GM23338 (cell line): ENCODE measurements around the gene BEX1. TPM values are rescaled to one million over a fixed set of nuclear protein-coding genes. Genes with fewer than 3 reads are reported as not detected.

Experiments used
- ATAC-seq: fragments of 200-7000 bp; cut with Tn5 transposase; 3 replicates; pipeline ENCODE4 v1.9.1; 2020
- DNase-seq: peaks from one replicate; pipeline ENCODE4 v3.0.0-alpha.2; 2015; ENCODE audit warnings: low spot score
- H2AFZ ChIP-seq: fragments of 200-600 bp; sonication (generic); 2 replicates; pipeline ENCODE4 v1.8.0; 2016; ENCODE audit warnings: antibody characterized with exemption, mild to moderate bottlenecking, moderate library complexity
- H3F3A ChIP-seq: fragments of 200-600 bp; sonication (generic); replicated peaks from 2 replicates; pipeline ENCODE4 v1.8.0; 2017; ENCODE audit warnings: antibody characterized with exemption, mixed run types, low read depth
- H3K27ac ChIP-seq: fragments of 200-600 bp; sonication (generic); 2 replicates; pipeline ENCODE4 v1.6.1; 2016; ENCODE audit warnings: low read depth
- H3K27me3 ChIP-seq: fragments of 200-600 bp; sonication (generic); 2 replicates; pipeline ENCODE4 v1.8.0; 2016; ENCODE audit warnings: mild to moderate bottlenecking, mixed run types, moderate library complexity; ENCODE audit not compliant: insufficient read depth
- H3K36me3 ChIP-seq: fragments of 200-600 bp; sonication (generic); 2 replicates; pipeline ENCODE4 v1.8.0; 2016; ENCODE audit warnings: mild to moderate bottlenecking; ENCODE audit not compliant: insufficient read depth
- H3K4me1 ChIP-seq: fragments of 200-600 bp; sonication (generic); 2 replicates; pipeline ENCODE4 v1.8.0; 2016; ENCODE audit warnings: mild to moderate bottlenecking, moderate library complexity; ENCODE audit not compliant: insufficient read depth
- H3K4me2 ChIP-seq: fragments of 200-600 bp; sonication (generic); 2 replicates; pipeline ENCODE4 v1.7.1; 2017; ENCODE audit warnings: mixed run types
- H3K4me3 ChIP-seq: fragments of 200-600 bp; sonication (generic); 2 replicates; pipeline ENCODE4 v1.6.1; 2016; ENCODE audit warnings: mixed run types
- H3K79me2 ChIP-seq: fragments of 200-600 bp; sonication (generic); replicated peaks from 2 replicates; pipeline ENCODE4 v1.8.0; 2017; ENCODE audit warnings: mild to moderate bottlenecking; ENCODE audit not compliant: insufficient read depth
- H3K9me2 ChIP-seq: fragments of 200-600 bp; sonication (generic); 2 replicates; pipeline ENCODE4 v1.8.0; 2017; ENCODE audit not compliant: insufficient read depth
- H4K20me1 ChIP-seq: fragments of 200-600 bp; sonication (generic); replicated peaks from 2 replicates; pipeline ENCODE4 v1.8.0; 2017; ENCODE audit warnings: mild to moderate bottlenecking; ENCODE audit not compliant: insufficient read depth
- H3K27ac Mint-ChIP-seq: 2 replicates; pipeline ENCODE4 v1.8.0; 2020; ENCODE audit warnings: inconsistent platforms, mild to moderate bottlenecking, moderate library complexity, mixed read lengths
- H3K27me3 Mint-ChIP-seq: 3 replicates; pipeline ENCODE4 v1.8.0; 2022; ENCODE audit warnings: low read depth, mild to moderate bottlenecking, moderate library complexity, mixed read lengths, inconsistent platforms; ENCODE audit not compliant: insufficient read depth, poor library complexity
- H3K36me3 Mint-ChIP-seq: 3 replicates; pipeline ENCODE4 v1.8.0; 2021; ENCODE audit warnings: low read depth, mild to moderate bottlenecking, inconsistent platforms, moderate library complexity, mixed read lengths
- H3K4me1 Mint-ChIP-seq: 3 replicates; pipeline ENCODE4 v1.8.0; 2020; ENCODE audit warnings: mild to moderate bottlenecking, inconsistent platforms, mixed read lengths
- H3K4me3 Mint-ChIP-seq: 3 replicates; pipeline ENCODE4 v1.8.0; 2021; ENCODE audit warnings: moderate library complexity, mild to moderate bottlenecking, inconsistent platforms, mixed read lengths
- H3K9me3 Mint-ChIP-seq: 3 replicates; pipeline ENCODE4 v1.8.0; 2020; ENCODE audit warnings: moderate library complexity, mild to moderate bottlenecking, inconsistent platforms, mixed read lengths
- CREB1 ChIP-seq: fragments of 250-450 bp; sonication (Bioruptor Pico); IDR thresholded peaks from 2 replicates; pipeline ENCODE4 v1.5.0; 2020; ENCODE audit warnings: low read depth, mild to moderate bottlenecking, moderate library complexity
- EZH2 ChIP-seq: fragments of 200-600 bp; sonication (generic); IDR thresholded peaks from one replicate; pipeline ENCODE4 v1.8.0; 2017; ENCODE audit warnings: antibody characterized with exemption, mild to moderate bottlenecking, low read depth; ENCODE audit not compliant: unreplicated experiment
- EZH2phosphoT487 ChIP-seq: fragments of 200-600 bp; sonication (generic); IDR thresholded peaks from one replicate; pipeline ENCODE4 v1.8.1; 2018; ENCODE audit warnings: antibody characterized with exemption; ENCODE audit not compliant: unreplicated experiment
- JUNB ChIP-seq: IDR thresholded peaks from one replicate; pipeline ENCODE4 v1.6.1; 2016; ENCODE audit warnings: antibody characterized with exemption; ENCODE audit not compliant: unreplicated experiment
- NANOG ChIP-seq: IDR thresholded peaks from 2 replicates; pipeline ENCODE4 v1.6.1; 2016; ENCODE audit warnings: antibody characterized with exemption, borderline replicate concordance
- POLR2AphosphoS5 ChIP-seq: IDR thresholded peaks from 2 replicates; pipeline ENCODE4 v1.6.1; 2016; ENCODE audit warnings: antibody characterized with exemption, low read depth
- STAT1 ChIP-seq: IDR thresholded peaks from one replicate; pipeline ENCODE4 v1.6.1; 2016; ENCODE audit warnings: antibody characterized with exemption; ENCODE audit not compliant: unreplicated experiment
- ZNF114 ChIP-seq: fragments of 250-450 bp; sonication (Bioruptor Pico); IDR thresholded peaks from 2 replicates; pipeline ENCODE4 v1.5.0; 2020; ENCODE audit warnings: mild to moderate bottlenecking, moderate library complexity
- ZNF331 ChIP-seq: fragments of 250-450 bp; sonication (Bioruptor Pico); IDR thresholded peaks from 2 replicates; pipeline ENCODE4 v1.5.0; 2020; ENCODE audit warnings: low read depth, mild to moderate bottlenecking, moderate library complexity
- polyA plus RNA-seq: library from polyadenylated mRNA; unstranded; fragments of >200 nt; fragmentation: Nextera tagmentation; extraction: Ambion mirVana; gene quantifications from 2 replicates; pipeline ENCODE4 v1.2.1, GENCODE V29; 2016
- total RNA-seq: library from RNA; depleted of rRNA; stranded (reverse); fragments of >200 nt; shearing (Covaris generic); gene quantifications from 2 replicates; pipeline ENCODE4 v1.2.3, GENCODE V29; 2014
- TF ChIP-seq, protein P1 (sequence below), 2 experiments: fragments of 200-600 bp in 1 of 2; sonication (generic) in 1 of 2; conservative IDR thresholded peaks; 2 replicates each; pipeline versions ENCODE4 v1.5.1 to v1.6.1; 2016 to 2017; ENCODE audit warnings: antibody characterized with exemption in 2 of 2, low read depth in 2 of 2, mild to moderate bottlenecking in 2 of 2, moderate library complexity in 1 of 2
- TF ChIP-seq, protein P2 (sequence below): fragments of 250-450 bp; sonication (Bioruptor Pico); IDR thresholded peaks from 2 replicates; pipeline ENCODE4 v1.5.0; 2020; ENCODE audit warnings: mild to moderate bottlenecking, moderate library complexity
- TF ChIP-seq, protein P3 (sequence below): IDR thresholded peaks from 2 replicates; pipeline ENCODE4 v1.6.1; 2016; ENCODE audit warnings: antibody characterized with exemption
- TF ChIP-seq, protein P4 (sequence below): IDR thresholded peaks from one replicate; pipeline ENCODE4 v1.6.1; 2018; ENCODE audit warnings: antibody characterized with exemption; ENCODE audit not compliant: unreplicated experiment

BEX1 gene
- total and polyA plus RNA-seq, 2 experiments from 2014 or later, result 52.9 to 142 TPM

DNA sequence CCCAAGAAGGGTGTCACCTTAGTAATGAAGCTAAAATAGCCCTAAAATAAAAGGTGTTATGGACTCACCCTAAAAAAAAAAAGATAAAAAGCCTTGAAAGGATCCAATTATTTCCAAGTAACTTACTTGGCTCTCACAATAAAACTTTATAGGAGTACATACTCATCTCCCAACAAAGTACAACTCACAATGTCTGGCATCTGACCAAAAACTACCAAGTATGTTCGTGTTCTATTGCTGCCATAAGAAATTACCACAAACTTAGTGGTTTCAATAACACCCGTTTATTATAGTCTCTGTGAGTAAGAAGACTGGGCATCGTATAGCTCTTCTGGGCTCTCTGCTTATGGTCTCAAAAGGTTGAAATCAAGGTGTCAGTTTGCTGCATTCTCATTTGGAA, 51.0 kb downstream of the BEX1 start:
- Histone ChIP-seq H3F3A (no peaks in the 10 kb centered on the region), H2AFZ (no peak overlapping the region), H3K4me2 (no peak overlapping the region), H3K79me2 (no peaks in the 10 kb centered on the region), H3K36me3 (no peaks in the 10 kb centered on the region), H3K9me2 (no peaks in the 10 kb centered on the region), H3K4me3 (no peak overlapping the region), H4K20me1 (no peaks in the 10 kb centered on the region), H3K4me1 (no peaks in the 10 kb centered on the region), H3K27ac (no peak overlapping the region), H3K27me3 (no peaks in the 10 kb centered on the region)
- ATAC-seq (no peak), DNase-seq (no peak)
- peaks cover 3% of the 10 kb centered on the region for H3K27me3 Mint-ChIP-seq
- no peak for TF ChIP-seq EZH2
- no peak for TF ChIP-seq POLR2AphosphoS5
- TF ChIP-seq STAT1, result no peak
- TF ChIP-seq EZH2phosphoT487, result no peak
- no peak for TF ChIP-seq ZNF331 (CRISPR knock-in tag)
- TF ChIP-seq NANOG, result no peak
- TF ChIP-seq, protein P1, sequence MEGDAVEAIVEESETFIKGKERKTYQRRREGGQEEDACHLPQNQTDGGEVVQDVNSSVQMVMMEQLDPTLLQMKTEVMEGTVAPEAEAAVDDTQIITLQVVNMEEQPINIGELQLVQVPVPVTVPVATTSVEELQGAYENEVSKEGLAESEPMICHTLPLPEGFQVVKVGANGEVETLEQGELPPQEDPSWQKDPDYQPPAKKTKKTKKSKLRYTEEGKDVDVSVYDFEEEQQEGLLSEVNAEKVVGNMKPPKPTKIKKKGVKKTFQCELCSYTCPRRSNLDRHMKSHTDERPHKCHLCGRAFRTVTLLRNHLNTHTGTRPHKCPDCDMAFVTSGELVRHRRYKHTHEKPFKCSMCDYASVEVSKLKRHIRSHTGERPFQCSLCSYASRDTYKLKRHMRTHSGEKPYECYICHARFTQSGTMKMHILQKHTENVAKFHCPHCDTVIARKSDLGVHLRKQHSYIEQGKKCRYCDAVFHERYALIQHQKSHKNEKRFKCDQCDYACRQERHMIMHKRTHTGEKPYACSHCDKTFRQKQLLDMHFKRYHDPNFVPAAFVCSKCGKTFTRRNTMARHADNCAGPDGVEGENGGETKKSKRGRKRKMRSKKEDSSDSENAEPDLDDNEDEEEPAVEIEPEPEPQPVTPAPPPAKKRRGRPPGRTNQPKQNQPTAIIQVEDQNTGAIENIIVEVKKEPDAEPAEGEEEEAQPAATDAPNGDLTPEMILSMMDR (conservative IDR thresholded peaks at IDR 0.05; ENCODE audit: low read depth in 2 of 2), result no peak
- TF ChIP-seq, protein P2, sequence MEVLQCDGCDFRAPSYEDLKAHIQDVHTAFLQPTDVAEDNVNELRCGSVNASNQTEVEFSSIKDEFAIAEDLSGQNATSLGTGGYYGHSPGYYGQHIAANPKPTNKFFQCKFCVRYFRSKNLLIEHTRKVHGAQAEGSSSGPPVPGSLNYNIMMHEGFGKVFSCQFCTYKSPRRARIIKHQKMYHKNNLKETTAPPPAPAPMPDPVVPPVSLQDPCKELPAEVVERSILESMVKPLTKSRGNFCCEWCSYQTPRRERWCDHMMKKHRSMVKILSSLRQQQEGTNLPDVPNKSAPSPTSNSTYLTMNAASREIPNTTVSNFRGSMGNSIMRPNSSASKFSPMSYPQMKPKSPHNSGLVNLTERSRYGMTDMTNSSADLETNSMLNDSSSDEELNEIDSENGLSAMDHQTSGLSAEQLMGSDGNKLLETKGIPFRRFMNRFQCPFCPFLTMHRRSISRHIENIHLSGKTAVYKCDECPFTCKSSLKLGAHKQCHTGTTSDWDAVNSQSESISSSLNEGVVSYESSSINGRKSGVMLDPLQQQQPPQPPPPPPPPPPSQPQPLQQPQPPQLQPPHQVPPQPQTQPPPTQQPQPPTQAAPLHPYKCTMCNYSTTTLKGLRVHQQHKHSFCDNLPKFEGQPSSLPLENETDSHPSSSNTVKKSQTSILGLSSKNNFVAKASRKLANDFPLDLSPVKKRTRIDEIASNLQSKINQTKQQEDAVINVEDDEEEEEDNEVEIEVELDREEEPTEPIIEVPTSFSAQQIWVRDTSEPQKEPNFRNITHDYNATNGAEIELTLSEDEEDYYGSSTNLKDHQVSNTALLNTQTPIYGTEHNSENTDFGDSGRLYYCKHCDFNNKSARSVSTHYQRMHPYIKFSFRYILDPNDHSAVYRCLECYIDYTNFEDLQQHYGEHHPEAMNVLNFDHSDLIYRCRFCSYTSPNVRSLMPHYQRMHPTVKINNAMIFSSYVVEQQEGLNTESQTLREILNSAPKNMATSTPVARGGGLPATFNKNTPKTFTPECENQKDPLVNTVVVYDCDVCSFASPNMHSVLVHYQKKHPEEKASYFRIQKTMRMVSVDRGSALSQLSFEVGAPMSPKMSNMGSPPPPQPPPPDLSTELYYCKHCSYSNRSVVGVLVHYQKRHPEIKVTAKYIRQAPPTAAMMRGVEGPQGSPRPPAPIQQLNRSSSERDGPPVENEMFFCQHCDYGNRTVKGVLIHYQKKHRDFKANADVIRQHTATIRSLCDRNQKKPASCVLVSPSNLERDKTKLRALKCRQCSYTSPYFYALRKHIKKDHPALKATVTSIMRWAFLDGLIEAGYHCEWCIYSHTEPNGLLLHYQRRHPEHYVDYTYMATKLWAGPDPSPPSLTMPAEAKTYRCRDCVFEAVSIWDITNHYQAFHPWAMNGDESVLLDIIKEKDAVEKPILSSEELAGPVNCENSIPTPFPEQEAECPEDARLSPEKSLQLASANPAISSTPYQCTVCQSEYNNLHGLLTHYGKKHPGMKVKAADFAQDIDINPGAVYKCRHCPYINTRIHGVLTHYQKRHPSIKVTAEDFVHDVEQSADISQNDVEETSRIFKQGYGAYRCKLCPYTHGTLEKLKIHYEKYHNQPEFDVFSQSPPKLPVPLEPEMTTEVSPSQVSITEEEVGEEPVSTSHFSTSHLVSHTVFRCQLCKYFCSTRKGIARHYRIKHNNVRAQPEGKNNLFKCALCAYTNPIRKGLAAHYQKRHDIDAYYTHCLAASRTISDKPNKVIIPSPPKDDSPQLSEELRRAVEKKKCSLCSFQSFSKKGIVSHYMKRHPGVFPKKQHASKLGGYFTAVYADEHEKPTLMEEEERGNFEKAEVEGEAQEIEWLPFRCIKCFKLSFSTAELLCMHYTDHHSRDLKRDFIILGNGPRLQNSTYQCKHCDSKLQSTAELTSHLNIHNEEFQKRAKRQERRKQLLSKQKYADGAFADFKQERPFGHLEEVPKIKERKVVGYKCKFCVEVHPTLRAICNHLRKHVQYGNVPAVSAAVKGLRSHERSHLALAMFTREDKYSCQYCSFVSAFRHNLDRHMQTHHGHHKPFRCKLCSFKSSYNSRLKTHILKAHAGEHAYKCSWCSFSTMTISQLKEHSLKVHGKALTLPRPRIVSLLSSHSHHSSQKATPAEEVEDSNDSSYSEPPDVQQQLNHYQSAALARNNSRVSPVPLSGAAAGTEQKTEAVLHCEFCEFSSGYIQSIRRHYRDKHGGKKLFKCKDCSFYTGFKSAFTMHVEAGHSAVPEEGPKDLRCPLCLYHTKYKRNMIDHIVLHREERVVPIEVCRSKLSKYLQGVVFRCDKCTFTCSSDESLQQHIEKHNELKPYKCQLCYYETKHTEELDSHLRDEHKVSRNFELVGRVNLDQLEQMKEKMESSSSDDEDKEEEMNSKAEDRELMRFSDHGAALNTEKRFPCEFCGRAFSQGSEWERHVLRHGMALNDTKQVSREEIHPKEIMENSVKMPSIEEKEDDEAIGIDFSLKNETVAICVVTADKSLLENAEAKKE (CRISPR knock-in tag), result no peak
- TF ChIP-seq, protein P3, sequence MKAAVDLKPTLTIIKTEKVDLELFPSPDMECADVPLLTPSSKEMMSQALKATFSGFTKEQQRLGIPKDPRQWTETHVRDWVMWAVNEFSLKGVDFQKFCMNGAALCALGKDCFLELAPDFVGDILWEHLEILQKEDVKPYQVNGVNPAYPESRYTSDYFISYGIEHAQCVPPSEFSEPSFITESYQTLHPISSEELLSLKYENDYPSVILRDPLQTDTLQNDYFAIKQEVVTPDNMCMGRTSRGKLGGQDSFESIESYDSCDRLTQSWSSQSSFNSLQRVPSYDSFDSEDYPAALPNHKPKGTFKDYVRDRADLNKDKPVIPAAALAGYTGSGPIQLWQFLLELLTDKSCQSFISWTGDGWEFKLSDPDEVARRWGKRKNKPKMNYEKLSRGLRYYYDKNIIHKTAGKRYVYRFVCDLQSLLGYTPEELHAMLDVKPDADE, result no peak
- TF ChIP-seq CREB1 (CRISPR knock-in tag), result no peak
- TF ChIP-seq JUNB, result no peak
- no peak for TF ChIP-seq ZNF114 (CRISPR knock-in tag)
- TF ChIP-seq, protein P4, sequence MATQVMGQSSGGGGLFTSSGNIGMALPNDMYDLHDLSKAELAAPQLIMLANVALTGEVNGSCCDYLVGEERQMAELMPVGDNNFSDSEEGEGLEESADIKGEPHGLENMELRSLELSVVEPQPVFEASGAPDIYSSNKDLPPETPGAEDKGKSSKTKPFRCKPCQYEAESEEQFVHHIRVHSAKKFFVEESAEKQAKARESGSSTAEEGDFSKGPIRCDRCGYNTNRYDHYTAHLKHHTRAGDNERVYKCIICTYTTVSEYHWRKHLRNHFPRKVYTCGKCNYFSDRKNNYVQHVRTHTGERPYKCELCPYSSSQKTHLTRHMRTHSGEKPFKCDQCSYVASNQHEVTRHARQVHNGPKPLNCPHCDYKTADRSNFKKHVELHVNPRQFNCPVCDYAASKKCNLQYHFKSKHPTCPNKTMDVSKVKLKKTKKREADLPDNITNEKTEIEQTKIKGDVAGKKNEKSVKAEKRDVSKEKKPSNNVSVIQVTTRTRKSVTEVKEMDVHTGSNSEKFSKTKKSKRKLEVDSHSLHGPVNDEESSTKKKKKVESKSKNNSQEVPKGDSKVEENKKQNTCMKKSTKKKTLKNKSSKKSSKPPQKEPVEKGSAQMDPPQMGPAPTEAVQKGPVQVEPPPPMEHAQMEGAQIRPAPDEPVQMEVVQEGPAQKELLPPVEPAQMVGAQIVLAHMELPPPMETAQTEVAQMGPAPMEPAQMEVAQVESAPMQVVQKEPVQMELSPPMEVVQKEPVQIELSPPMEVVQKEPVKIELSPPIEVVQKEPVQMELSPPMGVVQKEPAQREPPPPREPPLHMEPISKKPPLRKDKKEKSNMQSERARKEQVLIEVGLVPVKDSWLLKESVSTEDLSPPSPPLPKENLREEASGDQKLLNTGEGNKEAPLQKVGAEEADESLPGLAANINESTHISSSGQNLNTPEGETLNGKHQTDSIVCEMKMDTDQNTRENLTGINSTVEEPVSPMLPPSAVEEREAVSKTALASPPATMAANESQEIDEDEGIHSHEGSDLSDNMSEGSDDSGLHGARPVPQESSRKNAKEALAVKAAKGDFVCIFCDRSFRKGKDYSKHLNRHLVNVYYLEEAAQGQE, result no peak
- no peaks in the 10 kb centered on the region for H3K36me3 Mint-ChIP-seq
- no peaks in the 10 kb centered on the region for H3K4me1 Mint-ChIP-seq
- H3K27ac Mint-ChIP-seq, result no peak overlapping the region
- H3K9me3 Mint-ChIP-seq, result peaks cover 3% of the 10 kb centered on the region; the same call in 1 of the 3 replicates
- H3K4me3 Mint-ChIP-seq, result no peak overlapping the region
